SK-N-SH (cell line): ENCODE data around the gene PRDM5. TPM values are rescaled to one million over a fixed set of nuclear protein-coding genes. Genes with fewer than 3 reads are reported as not detected.

Source experiments
- CTCF ChIA-PET: fragments of 300-600, 350-600 bp; formaldehyde crosslinking; extraction: SDS; loops from one replicate; lab custom pipeline; 2021; lab: Yijun Ruan, JAX
- POLR2A ChIA-PET: fragments of 350-600 bp; sonication (Branson Sonifier 250); formaldehyde crosslinking; extraction: SDS; loops from one replicate; lab custom pipeline; 2020; ENCODE audit warnings: antibody characterized with exemption, inconsistent platforms; lab: Yijun Ruan, JAX
- DNase-seq: peaks from one replicate; pipeline ENCODE4 v3.0.0; 2012
- H2AFZ ChIP-seq: fragments of 200-600 bp; sonication (generic); 2 replicates; pipeline ENCODE4 v1.8.1; 2016; ENCODE audit warnings: antibody characterized with exemption, mild to moderate bottlenecking, low read depth
- H3F3A ChIP-seq: fragments of 200-600 bp; sonication (generic); replicated peaks from 2 replicates; pipeline ENCODE3; 2016; ENCODE audit warnings: antibody characterized with exemption, mild to moderate bottlenecking; ENCODE audit not compliant: insufficient read depth
- H3K27ac ChIP-seq, 2 experiments: fragments of 200-500 bp in 1 of 2; fragments of 200-600 bp in 1 of 2; sonication (Bioruptor generic) in 1 of 2; sonication (generic), shearing (Covaris generic) in 1 of 2; 2 replicates each; pipeline versions ENCODE4 v1.5.1 to v1.6.1; 2014 to 2016; ENCODE audit warnings: low read depth in 2 of 2, inconsistent platforms in 1 of 2, low read length in 1 of 2, mild to moderate bottlenecking in 1 of 2, mixed read lengths in 1 of 2
- H3K27me3 ChIP-seq: fragments of 200-600 bp; sonication (generic), shearing (Covaris generic); 2 replicates; pipeline ENCODE4 v1.6.1; 2016; ENCODE audit warnings: mixed run types; ENCODE audit not compliant: insufficient read depth
- H3K36me3 ChIP-seq, 2 experiments: fragments of 200-500 bp in 1 of 2; fragments of 200-600 bp in 1 of 2; sonication (Bioruptor generic) in 1 of 2; sonication (generic) in 1 of 2; replicated peaks in 1 of 2; 2 replicates each; pipeline versions ENCODE3 to v1.5.1; 2014 to 2016; ENCODE audit warnings: low read length in 1 of 2, mild to moderate bottlenecking in 1 of 2; ENCODE audit not compliant: insufficient read depth in 2 of 2, control insufficient read depth in 1 of 2
- H3K4me1 ChIP-seq, 2 experiments: fragments of 200-500 bp in 1 of 2; fragments of 200-600 bp in 1 of 2; sonication (Bioruptor generic) in 1 of 2; sonication (generic), shearing (Covaris generic) in 1 of 2; 2 replicates each; pipeline versions ENCODE4 v1.5.1 to v1.6.1; 2014 to 2016; ENCODE audit warnings: low read depth in 1 of 2, low read length in 1 of 2, mixed run types in 1 of 2; ENCODE audit not compliant: insufficient read depth in 2 of 2, control insufficient read depth in 1 of 2
- H3K4me2 ChIP-seq: fragments of 200-600 bp; sonication (generic), shearing (Covaris generic); 2 replicates; pipeline ENCODE4 v1.6.1; 2017; ENCODE audit warnings: mixed run types
- H3K4me3 ChIP-seq, 2 experiments: fragments of 200-500 bp in 1 of 2; fragments of 200-600 bp in 1 of 2; sonication (Bioruptor generic) in 1 of 2; sonication (generic), shearing (Covaris generic) in 1 of 2; 2 replicates each; pipeline versions ENCODE4 v1.5.1 to v1.8.1; 2014 to 2016; ENCODE audit warnings: low read depth in 2 of 2, inconsistent platforms in 1 of 2, low read length in 1 of 2, mild to moderate bottlenecking in 1 of 2, mixed read lengths in 1 of 2, moderate library complexity in 1 of 2
- H3K79me2 ChIP-seq: fragments of 200-600 bp; sonication (generic); 2 replicates; pipeline ENCODE4 v1.8.1; 2017; ENCODE audit warnings: mild to moderate bottlenecking; ENCODE audit not compliant: insufficient read depth
- H3K9ac ChIP-seq: fragments of 200-600 bp; sonication (generic); 2 replicates; pipeline ENCODE4 v1.6.1; 2017; ENCODE audit warnings: mixed run types
- H3K9me2 ChIP-seq: fragments of 200-600 bp; sonication (generic); 2 replicates; pipeline ENCODE4 v1.6.1; 2017; ENCODE audit warnings: mixed run types
- H3K9me3 ChIP-seq: fragments of 200-600 bp; sonication (generic); 2 replicates; pipeline ENCODE4 v1.6.1; 2017; ENCODE audit warnings: mixed run types, mild to moderate bottlenecking, moderate library complexity
- H4K20me1 ChIP-seq: fragments of 200-600 bp; sonication (generic); 2 replicates; pipeline ENCODE4 v1.6.1; 2017; ENCODE audit warnings: mild to moderate bottlenecking, mixed run types; ENCODE audit not compliant: insufficient read depth
- FOSL2 ChIP-seq: IDR thresholded peaks from 2 replicates; pipeline ENCODE4 v1.4.0; 2012; ENCODE audit warnings: low read depth, mild to moderate bottlenecking, moderate library complexity, borderline replicate concordance
- FOXJ3 ChIP-seq: sonication (generic); formaldehyde crosslinking; IDR thresholded peaks from 2 replicates; pipeline ENCODE4 v1.5.1; 2020; ENCODE audit warnings: mild to moderate bottlenecking, missing genetic modification reagents
- FOXM1 ChIP-seq: IDR thresholded peaks from 2 replicates; pipeline ENCODE4 v1.4.0; 2012; ENCODE audit warnings: low read depth, mild to moderate bottlenecking
- GABPA ChIP-seq: IDR thresholded peaks from 2 replicates; pipeline ENCODE4 v1.4.0; 2012; ENCODE audit warnings: low read depth, mild to moderate bottlenecking
- GATA2 ChIP-seq: sonication (generic); formaldehyde crosslinking; IDR thresholded peaks from 2 replicates; pipeline ENCODE4 v1.5.0; 2020; ENCODE audit warnings: mild to moderate bottlenecking, missing genetic modification reagents
- JUND ChIP-seq: IDR thresholded peaks from 2 replicates; pipeline ENCODE4 v1.4.0; 2012
- MEF2A ChIP-seq: IDR thresholded peaks from 2 replicates; pipeline ENCODE4 v1.4.0; 2012; ENCODE audit warnings: low read depth, borderline replicate concordance
- MXI1 ChIP-seq: IDR thresholded peaks from 2 replicates; pipeline ENCODE4 v1.6.1; 2012; ENCODE audit warnings: mild to moderate bottlenecking, low read depth, low read length, improper control_type of control experiment
- NFIC ChIP-seq: IDR thresholded peaks from 2 replicates; pipeline ENCODE4 v1.4.0; 2012; ENCODE audit warnings: borderline replicate concordance
- POLR2AphosphoS5 ChIP-seq: IDR thresholded peaks from 2 replicates; pipeline ENCODE4 v1.6.1; 2012; ENCODE audit warnings: low read depth, low read length
- RAD21 ChIP-seq: IDR thresholded peaks from 2 replicates; pipeline ENCODE4 v1.6.1; 2012; ENCODE audit warnings: mild to moderate bottlenecking, low read length
- RFX5 ChIP-seq: IDR thresholded peaks from 2 replicates; pipeline ENCODE4 v1.6.1; 2012; ENCODE audit warnings: mild to moderate bottlenecking, improper control_type of control experiment, low read length
- SIN3A ChIP-seq: IDR thresholded peaks from 2 replicates; pipeline ENCODE4 v1.6.1; 2012; ENCODE audit warnings: low read depth, mild to moderate bottlenecking, low read length, moderate library complexity, borderline replicate concordance
- TCF12 ChIP-seq: IDR thresholded peaks from 2 replicates; pipeline ENCODE4 v1.4.0; 2012
- WGBS: methylation state at CpG from one replicate; pipeline ENCODE4 v1.1.6; 2017; ENCODE audit warnings: low lambda C conversion rate; 5-methylcytosine and 5-hydroxymethylcytosine counted together
- polyA plus RNA-seq, 3 experiments: library from polyadenylated mRNA; depleted of rRNA; stranded (reverse); fragments of >200 nt; gene quantifications; 2 replicates each; pipeline ENCODE4 v1.2.3, GENCODE V29; 2012
- TF ChIP-seq, protein P1 (sequence below): IDR thresholded peaks from 2 replicates; pipeline ENCODE4 v1.4.0; 2012; ENCODE audit warnings: low read depth, borderline replicate concordance
- TF ChIP-seq, protein P2 (sequence below): IDR thresholded peaks from 2 replicates; pipeline ENCODE4 v1.4.0; 2012; ENCODE audit warnings: low read depth, borderline replicate concordance
- TF ChIP-seq, protein P3 (sequence below): fragments of 200-600 bp; sonication (generic); IDR thresholded peaks from 2 replicates; pipeline ENCODE4 v1.6.1; 2017; ENCODE audit warnings: antibody characterized with exemption, mild to moderate bottlenecking, moderate library complexity

Gene PRDM5
- polyA plus RNA-seq, 1 of the 3 experiments (the other 2 are of a cell fraction), result 3.8 TPM

DNA sequence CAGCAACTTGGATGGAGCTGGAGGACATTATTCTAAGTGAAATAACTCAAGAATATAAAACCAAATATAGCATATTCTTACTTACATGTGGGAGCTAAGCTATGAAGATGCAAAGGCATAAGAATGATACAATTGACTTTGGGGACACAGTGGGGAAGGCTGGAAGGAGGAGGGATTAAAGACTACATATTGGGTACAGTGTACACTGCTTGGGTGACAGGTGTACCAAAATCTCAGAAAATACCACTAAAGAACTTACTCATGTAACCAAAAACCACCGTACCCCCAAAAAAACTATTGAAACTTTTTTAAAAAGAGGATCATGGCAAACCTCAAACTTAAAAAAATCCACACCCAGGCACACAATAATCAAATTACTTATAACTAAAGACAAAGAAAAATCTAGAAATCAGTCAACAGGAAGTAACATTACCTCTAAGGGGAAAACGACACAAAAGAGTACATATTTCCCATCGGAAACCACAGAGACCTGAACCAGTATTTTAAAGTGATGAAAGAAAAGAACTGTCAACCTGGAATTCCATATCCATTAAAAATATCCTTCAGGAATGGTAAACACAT is 241.8 kb downstream of the PRDM5 start:
- Histone ChIP-seq H3K9ac (no peak overlapping the region), H3K27ac (no peak overlapping the region), H2AFZ (no peak overlapping the region), H3K4me3 (no peak overlapping the region), H3K79me2 (no peaks in the 10 kb centered on the region), H3K4me1 (no peaks in the 10 kb centered on the region; a peak in 1 of 4 replicates), H4K20me1 (no peaks in the 10 kb centered on the region), H3K27me3 (no peaks in the 10 kb centered on the region), H3K9me2 (no peaks in the 10 kb centered on the region), H3K4me2 (no peak overlapping the region), H3F3A (no peaks in the 10 kb centered on the region), H3K9me3 (no peaks in the 10 kb centered on the region), H3K36me3 (no peaks in the 10 kb centered on the region)
- DNase-seq, result no peak
- ChIA-PET CTCF (no interaction called here), POLR2A (no interaction called here)
- TF ChIP-seq NFIC (no peak), MEF2A (no peak), RFX5 (no peak), GATA2 (CRISPR knock-in tag) (no peak), SIN3A (no peak), FOSL2 (no peak), POLR2AphosphoS5 (no peak), JUND (no peak), RAD21 (no peak), GABPA (no peak), TCF12 (no peak), FOXJ3 (CRISPR knock-in tag) (no peak), FOXM1 (no peak), MXI1 (no peak)
- TF ChIP-seq, protein P1, sequence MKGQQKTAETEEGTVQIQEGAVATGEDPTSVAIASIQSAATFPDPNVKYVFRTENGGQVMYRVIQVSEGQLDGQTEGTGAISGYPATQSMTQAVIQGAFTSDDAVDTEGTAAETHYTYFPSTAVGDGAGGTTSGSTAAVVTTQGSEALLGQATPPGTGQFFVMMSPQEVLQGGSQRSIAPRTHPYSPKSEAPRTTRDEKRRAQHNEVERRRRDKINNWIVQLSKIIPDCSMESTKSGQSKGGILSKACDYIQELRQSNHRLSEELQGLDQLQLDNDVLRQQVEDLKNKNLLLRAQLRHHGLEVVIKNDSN, result no peak
- TF ChIP-seq, protein P2, sequence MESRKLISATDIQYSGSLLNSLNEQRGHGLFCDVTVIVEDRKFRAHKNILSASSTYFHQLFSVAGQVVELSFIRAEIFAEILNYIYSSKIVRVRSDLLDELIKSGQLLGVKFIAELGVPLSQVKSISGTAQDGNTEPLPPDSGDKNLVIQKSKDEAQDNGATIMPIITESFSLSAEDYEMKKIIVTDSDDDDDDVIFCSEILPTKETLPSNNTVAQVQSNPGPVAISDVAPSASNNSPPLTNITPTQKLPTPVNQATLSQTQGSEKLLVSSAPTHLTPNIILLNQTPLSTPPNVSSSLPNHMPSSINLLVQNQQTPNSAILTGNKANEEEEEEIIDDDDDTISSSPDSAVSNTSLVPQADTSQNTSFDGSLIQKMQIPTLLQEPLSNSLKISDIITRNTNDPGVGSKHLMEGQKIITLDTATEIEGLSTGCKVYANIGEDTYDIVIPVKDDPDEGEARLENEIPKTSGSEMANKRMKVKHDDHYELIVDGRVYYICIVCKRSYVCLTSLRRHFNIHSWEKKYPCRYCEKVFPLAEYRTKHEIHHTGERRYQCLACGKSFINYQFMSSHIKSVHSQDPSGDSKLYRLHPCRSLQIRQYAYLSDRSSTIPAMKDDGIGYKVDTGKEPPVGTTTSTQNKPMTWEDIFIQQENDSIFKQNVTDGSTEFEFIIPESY, result no peak
- TF ChIP-seq, protein P3, sequence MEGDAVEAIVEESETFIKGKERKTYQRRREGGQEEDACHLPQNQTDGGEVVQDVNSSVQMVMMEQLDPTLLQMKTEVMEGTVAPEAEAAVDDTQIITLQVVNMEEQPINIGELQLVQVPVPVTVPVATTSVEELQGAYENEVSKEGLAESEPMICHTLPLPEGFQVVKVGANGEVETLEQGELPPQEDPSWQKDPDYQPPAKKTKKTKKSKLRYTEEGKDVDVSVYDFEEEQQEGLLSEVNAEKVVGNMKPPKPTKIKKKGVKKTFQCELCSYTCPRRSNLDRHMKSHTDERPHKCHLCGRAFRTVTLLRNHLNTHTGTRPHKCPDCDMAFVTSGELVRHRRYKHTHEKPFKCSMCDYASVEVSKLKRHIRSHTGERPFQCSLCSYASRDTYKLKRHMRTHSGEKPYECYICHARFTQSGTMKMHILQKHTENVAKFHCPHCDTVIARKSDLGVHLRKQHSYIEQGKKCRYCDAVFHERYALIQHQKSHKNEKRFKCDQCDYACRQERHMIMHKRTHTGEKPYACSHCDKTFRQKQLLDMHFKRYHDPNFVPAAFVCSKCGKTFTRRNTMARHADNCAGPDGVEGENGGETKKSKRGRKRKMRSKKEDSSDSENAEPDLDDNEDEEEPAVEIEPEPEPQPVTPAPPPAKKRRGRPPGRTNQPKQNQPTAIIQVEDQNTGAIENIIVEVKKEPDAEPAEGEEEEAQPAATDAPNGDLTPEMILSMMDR, result no peak
- WGBS, result 92% methylated on average over 3 of the region's 3 CpGs
